Activated CD4-positive, alpha-beta T cell treated with anti-CD3 and anti-CD28 coated beads for 4 hours (primary cell): ENCODE results near the gene TADA2B.

ENCODE experiments used
- DNase-seq, 2 donors: peaks; one replicate each; pipeline ENCODE4 v3.0.0-alpha.2; 2020

TADA2B gene

DNA sequence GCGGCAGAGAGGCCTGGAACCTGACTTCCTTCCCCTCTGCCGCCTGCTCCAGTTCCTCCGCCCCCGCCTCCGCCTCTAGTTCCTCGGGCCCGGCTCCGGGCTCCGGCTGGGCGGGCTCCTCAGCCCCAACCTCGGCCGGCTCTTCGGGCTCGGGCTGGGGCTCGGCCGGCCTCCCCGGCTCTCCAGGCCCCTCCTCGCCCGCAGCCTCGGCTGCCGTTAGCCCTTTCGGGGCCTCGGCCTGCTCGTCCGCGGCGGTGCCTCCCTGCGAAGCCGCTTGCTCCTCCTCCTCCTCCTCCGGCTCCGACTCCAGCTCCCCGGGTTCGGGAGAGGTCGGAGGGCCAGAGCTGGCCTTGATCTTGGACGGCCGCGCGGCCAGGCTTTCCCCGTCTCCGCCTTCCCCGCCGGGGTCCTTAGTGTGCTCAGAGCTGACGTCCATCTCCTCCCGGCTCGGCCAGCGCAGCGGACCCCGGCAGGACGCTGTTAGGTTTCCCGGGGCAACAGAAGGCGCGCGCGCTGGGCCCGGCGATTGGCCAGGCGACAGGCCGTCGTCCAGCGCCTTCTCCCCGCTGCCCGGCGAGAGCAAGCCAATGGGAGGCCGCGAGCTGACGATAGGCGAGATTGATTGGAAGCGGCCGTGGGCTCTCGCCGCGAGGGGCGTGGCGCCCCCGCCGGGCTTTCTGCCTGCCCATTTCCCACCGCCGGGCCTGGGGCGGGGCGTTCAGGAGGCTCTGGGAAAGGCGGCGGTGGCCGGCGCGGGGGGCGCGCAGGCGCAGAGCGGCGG lies 479 bp upstream of the TADA2B start:
- DNase-seq: peak; percentile 84 to 90

DNA sequence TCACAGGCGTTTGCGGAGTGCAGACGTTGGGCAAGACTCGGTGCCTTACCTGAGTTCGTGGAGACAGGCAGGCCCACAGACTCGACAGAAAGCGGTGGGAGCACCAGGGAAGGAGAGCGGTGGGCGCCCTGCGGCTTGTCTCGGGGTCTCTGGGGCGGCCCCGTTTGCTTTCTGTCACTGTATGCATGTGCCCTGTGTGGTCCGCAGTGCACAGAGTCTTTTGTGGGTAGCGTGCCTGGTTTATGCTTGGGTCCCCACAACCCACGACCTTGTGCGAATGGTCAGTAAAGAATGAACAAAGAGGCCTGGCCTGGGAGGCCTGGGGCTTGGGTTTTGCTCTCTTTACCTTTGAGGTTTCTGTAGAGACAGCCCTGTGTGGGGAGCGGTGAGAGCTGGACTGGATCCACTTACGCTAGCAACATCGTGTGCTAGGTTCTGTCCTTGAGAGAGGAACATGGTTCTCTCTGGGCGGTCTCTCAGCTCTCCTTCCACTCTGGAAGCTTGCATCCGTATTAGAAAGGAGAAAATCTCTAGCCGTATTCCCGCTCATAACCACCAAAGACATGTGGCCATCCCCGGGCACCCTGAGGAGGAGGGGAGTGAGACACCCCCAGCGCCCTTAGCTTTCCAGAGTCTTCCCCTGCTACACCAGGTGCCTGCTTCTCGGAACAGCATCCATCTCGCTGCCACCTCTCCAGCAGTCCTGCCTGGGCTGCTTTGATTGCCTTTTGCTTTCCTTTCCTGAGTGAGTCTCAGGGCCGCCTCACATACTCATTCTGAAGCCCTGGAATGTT lies 1.2 kb downstream of the TADA2B start:
- DNase-seq: no peak

DNA sequence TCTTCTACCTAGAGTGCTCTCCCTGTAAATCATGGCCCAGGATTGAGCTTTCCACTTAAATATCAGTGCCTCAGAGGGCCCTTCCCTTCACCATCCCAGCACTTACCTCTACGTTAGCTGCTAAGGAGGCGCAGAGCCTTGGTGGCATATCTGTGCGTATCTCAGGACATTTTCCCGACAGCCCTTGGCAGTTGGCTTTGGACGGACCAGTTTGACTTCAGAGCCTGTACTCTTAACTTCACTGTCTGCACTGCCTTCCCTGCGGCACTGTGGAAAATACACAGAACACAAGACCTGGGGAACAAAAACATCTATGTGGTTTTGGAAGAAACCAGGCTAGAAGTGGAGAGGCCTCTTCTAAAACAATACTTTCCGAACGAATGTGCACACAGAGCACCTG lies 2.4 kb downstream of the TADA2B start:
- no peak for DNase-seq

DNA sequence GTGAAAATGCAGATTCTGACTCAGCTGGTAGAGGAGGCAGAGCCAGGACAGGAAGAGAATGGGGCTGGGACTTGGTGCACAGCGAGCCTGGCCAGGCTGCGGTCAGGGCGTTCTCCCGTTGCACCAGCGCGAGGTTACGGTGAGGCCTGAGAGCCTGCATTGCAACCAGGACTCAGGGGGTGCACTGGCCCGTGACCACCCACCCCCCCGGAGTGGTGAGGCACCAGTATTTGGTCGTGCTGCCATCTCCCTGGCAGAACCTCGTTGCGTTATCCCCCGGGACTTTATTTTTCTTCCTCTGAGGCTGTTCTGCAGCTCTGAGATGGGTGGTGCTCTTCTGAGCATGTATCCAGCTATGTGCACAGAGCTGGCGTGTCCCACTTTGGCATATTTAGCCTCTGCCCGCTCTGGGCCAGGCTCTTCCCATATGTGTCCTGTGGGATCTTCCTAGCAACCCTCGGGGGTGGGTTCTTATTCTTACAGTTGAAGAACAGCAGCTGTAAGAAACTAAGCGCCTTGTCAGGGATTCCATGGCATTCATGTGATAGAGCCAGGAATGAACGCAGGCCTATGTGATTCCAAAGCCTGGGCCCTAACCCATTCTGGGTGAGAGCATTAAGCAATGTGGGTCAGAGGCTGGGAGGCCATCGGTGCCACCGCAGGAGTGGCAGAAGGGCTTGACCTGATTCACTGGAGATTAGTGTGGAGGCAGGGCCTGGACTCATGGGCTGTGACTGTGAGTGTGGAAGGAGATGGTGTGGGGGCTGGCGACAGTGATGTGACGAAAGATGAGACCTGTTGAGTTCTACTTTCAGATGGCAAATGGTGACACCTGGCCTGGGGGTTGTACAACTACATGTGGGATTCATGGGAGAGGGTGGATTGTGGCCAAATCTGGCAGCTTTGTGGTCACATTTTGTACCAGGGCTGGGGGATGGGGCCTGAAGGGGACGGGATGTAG lies 3.1 kb downstream of the TADA2B start:
- DNase-seq: no peak

DNA sequence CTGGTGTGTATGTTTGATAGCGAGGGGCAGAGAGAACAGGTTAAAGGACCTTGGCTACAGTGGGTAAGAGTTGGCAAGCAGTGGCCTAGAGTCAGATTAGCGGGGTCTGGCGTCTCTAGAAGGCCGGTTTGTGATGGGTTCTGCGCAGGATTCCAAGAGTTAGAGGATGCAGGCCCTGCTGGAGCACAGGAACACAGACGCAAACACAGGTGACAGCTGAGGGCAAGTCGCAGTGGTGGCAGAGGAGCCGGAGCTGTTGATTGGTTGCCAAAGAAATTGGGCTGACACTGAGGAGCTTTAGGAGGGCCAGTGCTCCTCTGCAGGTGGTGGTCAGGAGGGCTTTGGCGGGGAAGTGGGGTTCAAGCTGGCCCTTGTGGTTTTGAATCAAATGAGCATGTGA lies 3.8 kb downstream of the TADA2B start:
- DNase-seq: no peak

DNA sequence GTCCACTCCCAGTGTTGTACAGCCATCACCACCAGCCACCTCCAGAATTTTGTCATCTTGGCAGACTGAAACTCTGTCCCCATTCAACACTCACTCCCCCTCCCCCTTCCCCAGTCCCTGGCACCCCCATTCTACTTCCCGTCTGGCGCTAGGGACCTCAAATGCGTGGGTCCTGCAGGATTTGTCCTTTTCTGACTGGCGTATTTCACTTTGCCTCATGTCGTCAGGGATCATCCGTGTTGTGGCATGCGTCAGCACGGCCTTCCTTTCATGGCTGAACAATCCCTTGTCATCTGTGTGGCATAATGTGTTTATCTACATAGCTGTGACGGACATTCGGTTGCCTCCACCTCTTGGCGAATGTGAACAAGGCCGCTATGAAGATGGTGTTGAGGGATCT lies 5.5 kb downstream of the TADA2B start:
- no peak for DNase-seq

DNA sequence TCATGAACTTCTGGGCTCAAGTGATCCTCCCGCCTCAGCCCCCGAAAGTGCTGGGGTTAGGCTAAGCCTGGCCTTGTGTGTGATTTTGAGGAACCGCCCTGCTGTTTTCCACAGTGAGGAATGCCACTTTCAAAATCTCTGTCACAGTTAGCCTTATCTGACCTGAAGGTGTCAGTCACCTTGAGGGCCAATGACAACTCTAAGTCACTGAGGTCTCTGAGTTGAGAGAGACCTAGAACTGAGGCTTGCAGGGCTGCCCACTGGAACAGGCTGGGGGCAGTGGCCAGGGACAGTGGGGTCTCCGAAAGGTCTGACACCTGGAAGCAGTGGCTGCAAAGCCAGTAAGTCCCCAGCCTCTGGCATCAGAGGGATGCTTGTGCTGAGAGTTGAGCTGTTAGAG lies 6.1 kb downstream of the TADA2B start:
- no peak for DNase-seq

DNA sequence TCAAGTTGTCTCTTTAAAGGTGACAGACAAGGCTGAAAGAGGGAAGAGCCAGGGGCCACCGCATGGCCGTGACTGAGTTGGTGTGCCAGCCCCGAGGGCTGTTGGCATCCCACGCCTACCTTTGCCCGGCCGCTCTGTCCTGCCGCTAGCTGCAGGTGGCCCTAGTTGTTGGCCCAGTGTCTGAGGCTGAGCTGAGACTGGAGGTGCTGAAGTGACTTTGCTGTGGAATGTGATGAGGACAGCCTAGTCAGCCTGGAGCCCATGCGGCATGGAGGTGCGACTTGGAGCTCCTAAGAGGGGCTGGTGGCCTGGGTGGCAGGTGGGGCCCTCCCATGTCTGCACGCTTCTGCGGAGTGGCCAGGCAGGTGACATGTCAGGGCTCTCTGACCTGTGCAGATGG lies 6.6 kb downstream of the TADA2B start:
- DNase-seq: no peak

DNA sequence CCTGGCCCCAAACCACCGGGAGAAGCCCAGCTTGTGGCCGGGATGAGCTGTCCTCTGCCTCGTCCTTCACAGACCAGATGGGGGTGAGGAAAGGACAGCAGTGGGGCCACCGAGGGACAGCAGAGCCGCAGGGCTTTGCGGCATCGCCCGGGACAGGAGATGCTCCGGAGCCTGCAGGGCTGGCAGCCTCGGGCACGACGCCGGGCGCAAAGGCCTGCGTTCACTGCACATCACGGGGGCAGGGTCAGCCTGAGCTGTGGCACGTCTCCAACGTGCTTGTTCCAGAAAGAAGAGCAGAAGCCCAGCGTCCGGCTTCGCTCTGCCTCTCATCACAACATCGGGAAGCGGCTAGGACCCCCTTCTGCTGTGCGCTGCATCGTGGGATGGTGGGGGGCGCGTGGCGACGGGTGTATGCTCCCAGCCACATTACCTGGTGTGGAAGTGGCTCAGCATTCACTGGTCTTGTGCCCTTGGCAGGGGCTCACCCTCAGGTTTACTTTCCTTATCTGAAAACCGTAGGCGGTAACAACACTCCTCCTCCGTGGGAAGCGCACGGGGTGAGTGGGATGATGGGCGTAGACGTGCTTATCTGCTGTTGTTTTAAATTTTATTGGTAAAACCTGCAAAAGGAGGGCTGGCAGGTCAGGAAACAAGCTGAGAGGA lies 7.4 kb downstream of the TADA2B start:
- DNase-seq: no peak

DNA sequence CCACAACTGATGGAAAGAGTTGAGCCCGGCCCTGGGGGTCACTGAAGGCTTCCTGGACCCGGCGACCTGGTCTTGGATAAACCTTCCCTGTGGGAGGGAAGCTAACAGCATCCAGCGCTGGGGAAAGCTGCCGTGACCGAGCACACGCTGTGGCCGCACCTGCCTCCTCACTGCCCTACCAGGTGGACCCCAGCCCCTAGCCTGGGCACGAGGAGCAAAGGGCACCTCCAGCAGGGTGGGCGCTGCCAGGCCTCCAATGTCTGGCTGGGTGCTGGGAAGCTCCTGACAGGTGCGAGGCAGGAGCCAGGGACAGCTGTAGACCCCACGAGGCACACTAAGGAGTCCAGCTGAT lies 7.9 kb downstream of the TADA2B start:
- DNase-seq: no peak

DNA sequence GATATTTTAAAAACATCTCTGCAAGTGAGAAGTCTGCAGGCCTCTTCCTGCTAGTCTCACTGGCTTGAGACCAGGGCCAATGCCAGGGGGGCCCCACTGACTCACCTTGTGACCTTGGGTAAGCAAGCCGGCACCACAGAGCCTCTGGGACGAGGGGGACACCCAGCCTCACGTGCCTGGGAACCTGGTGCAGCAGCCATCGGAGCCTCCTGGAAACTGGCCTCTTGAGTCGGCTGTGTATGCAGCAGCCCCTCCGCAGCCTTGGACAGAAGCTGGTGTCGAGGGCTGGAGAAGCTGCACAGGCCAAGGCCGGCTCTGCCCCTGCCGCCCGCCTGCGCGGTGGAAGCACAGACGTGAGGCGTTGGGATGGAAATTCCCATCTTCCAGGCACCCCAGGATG lies 8.7 kb downstream of the TADA2B start:
- DNase-seq: no peak

DNA sequence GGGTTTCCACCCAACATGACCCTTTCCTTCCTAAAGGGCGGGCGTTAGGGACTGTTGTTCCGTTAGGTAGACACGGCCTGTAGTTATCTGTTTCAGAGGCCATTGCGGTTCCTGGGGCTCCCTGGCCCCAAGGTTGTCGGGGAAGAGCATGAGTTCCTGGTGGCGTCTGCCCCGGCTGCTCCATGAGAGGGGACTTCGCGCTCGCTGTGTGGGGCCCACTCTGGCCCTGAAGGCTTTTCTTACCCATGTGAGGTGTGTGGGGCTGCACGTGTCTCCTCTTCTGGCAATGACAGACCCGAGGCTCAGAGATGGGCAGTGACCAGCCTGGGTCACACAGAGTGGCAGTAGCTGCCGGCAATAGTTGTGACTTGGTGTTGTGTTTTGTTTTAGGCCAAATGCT lies 9.1 kb downstream of the TADA2B start:
- no peak for DNase-seq

DNA sequence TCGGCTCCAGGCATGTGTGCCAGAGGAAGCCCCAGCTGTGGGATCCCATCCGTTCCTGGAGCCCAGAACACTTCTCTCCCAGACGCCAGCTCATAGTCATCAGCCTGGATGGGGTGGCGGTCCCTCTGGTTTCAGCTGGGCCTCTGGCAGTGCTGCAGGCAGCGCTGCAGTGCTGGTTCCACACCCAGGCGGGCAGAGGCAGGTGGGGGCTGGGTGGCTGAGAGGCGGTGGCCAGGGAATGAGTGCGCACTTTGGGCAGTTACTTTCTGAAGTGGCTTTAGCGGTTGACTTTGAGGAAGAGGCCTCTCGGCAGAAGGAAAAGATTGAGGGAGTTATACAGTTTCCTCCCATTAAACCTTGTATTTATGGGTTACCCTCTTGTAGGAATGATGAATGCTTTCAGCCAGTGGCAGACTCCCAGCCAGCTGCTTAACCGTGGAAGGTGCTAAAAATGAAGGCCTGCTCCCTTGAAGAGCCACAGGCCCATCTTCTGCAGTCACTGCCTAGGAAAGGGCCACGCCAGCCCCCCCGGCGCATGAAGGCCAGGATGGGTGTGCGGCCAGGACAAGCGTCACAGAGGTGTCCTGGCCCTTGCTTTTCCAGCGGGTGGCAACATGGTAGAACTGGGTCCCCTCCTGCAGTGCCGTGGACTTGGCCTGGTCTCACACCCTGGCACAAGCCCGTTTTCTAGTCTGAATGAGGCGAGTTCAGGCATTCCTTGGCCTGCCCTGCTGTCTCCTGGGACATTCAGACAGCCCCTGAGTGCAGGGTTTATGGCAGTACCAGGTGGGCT lies 9.9 kb downstream of the TADA2B start:
- no peak for DNase-seq

DNA sequence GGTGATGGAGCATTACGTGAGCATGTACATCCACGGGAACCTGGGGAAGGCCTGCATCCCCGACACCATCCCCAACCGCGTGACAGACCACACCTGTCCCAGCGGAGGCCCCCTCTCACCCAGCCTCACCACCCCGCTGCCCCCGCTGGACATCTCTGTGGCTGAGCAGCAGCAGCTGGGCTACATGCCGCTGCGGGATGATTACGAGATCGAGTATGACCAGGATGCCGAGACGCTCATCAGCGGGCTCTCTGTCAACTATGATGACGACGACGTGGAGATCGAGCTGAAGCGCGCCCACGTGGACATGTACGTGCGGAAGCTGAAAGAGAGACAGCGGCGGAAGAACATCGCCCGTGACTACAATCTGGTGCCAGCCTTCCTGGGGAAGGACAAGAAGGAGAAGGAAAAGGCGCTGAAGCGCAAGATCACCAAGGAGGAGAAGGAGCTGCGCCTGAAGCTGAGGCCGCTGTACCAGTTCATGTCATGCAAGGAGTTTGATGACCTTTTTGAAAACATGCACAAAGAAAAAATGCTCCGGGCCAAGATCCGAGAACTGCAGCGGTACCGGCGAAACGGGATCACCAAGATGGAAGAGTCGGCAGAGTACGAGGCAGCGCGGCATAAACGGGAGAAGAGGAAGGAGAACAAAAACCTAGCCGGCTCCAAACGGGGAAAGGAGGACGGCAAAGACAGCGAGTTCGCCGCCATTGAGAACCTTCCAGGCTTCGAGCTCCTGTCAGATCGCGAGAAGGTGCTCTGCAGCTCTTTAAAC lies 11.1 kb downstream of the TADA2B start:
- DNase-seq: no peak

DNA sequence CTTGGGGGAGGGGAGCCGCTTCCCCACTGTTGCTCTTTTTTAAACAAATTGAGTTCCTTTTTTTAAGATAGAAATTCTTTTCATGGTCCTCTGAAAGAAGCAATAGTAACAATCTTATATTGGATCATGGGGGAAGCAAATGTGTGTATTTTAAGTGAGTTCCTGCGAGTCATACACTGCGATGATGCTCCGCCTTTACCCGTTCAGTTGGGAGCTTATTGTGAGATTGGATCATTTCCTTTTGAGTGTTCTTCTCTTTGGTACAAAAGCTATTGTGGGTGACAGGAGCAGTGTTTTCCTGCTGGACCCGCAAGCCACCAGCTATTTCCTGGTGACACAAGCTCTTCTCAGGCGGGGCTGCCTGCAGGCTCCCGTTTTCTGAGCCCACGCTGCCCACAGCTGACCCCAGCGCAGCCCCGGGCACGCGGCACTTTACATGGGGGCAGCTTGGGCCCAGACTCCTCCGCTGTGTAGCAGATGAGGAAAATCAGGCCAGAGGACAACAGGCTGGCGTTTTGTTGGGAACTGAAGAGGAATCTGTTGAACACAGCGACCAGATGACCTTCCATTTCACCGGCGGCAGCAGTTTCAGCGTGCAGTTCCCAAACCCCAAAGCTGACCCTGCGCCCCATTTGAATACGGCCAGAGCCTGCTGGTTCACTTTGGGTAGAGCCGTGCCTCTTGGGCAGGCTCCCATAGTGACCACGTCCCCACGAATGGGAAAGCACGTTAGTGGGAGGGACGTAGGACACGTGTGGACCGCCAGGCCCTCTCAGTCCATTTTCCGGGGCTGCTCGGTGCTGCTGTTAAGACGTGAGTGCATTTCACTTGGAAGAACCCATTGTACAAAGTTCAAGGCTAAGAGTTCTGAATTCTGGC lies 12.2 kb downstream of the TADA2B start:
- DNase-seq: no peak

DNA sequence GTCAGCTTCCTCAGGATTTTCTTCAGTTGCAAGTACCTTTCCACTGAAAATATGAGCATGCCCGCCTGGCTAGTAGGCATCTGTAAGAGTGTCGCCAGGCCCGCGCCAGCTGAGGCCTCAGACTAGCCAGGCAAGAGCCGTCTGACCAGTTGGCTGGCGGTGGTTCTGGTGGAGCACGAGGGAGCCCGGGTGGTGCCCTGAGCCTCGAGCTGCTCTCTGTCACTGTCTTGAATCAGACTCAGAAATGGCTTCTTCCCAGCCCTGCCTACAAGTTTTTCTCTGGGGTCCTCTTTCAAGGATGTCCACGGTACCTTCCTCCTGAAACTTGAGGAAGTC lies 12.8 kb downstream of the TADA2B start:
- no peak for DNase-seq

DNA sequence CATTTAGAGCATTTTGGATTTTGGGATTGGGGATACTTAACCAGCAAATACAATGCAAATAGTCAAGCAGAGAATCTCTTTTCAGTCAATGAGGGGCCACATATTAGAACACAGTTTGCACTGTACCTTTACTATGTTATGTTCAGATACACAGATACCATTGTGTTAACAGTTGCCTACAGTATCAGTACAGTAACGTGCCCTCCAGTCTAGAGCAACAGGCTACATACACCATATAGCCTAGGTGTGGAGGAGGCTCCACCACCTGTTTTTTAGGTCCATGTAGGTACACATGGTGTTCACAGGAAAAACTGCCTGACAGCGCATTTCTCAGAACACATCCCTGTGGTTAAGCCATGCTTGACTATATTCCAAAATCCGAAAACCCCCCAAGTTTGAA lies 15.6 kb downstream of the TADA2B start:
- DNase-seq: no peak

DNA sequence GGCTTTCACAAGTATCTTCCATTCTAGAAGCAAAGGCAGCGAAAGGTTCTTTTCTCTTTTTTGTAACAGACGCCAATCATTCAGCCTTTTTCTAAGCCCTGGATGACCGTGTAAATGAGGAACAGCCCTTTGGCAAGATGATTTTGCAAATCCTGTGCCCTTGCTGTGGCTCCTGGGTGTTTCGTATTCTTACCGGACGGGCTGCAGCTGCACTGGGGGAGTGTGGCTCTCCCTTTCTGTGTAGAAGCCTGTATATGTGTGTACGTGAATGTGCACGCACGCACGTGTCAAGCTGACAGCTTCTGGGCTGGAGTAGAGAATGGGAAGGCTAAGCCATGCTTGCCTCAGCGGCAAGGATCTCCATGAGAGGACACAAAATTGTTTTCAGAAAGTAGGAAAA lies 16.5 kb downstream of the TADA2B start:
- DNase-seq: no peak

DNA sequence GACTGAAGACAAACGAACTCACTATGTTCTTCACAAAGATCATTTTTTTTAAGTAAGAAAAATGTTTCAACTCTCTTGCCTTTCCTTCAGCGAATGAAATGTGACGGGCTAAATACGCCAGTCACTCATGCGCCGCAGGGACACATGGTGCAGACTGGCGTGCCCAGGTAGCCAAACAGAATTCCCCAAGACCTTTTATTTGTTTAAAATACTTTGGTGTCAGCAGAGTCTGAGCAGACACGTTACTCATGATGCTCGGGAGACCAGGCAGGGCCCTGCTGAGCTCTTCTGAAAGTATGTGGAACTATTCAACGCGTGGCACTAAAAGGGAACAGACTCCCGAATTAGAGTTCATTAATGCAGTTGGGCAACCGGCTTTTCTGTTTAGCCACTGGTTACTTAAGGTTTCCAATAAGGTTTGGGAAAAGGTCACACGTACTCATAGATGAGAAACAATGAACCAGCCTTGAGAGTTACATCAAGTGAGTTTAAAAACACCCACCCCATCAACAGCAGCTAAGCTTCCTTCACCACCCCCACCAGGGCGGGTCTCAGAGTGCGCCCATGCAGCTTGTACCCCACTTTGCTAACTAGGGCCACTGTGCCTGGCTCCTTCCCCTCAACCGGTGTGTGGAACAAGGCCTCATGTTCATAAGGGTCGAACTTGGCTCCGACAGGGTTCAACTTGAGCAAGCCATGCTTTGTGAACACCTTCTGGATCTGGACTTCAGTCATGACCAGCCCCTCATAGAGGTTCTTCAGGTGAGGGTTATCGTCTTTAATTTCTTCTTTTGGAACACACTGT lies 17.4 kb downstream of the TADA2B start:
- DNase-seq: no peak
